ENCODE measurements around the gene SSBP3. TPM values are rescaled to one million over a fixed set of nuclear protein-coding genes. Genes with fewer than 3 reads are reported as not detected.

SSBP3 gene
- total and polyA plus RNA-seq, 2 of the 13 experiments (the other 11 are each of a cell fraction or from before 2014, with no cell fraction given): 8.5 to 17.6 TPM

DNA sequence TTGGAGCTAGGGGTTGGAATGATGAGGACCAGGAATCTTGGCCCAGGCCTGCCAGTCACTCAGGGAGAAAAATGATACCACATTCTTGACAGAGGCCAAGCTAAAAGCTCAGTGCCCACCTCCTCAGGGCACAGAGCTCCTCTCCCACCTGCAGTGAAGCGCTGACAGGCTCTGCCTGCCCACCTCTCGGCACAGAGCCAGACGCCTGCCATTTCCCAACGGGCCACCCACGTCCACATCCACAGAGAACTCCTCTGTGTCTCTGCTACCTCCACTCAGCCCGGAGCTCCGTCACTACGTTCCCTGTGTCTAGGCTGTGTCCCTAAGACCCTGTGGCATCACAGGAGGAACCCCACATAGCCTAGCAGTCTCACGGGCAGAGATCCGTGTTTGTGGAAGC is 145.4 kb downstream of the SSBP3 start:
- no peak overlapping the region for H3K4me3 ChIP-seq (replicated peaks in 1 of 3; ENCODE audit: insufficient read depth in 1 of 3, low read depth in 2 of 3, low read length in 3 of 3)
- no peaks in the 10 kb centered on the region for H3K9me3 ChIP-seq (ENCODE audit: low read length)
- no peaks in the 10 kb centered on the region for H4K20me1 ChIP-seq (ENCODE audit: insufficient read depth, low read length)
- intact Hi-C loops (cut with micrococcal nuclease; ENCODE audit: unreplicated experiment) (no loop called here), in situ Hi-C loops (cut with HindIII; ENCODE audit: extremely low pct_ligation_motif_present, low pct_unique_long_range_greater_than_20kb) (no loop called here)
- ChIA-PET POLR2A (no interaction called here), CTCF (ENCODE audit: low intra/inter-chr PET ratio, low total read pairs) (no interaction called here)
- H2AFZ ChIP-seq (ENCODE audit: low read length): no peak overlapping the region
- H3K4me2 ChIP-seq (ENCODE audit: low read depth, low read length): no peak overlapping the region
- H3K9ac ChIP-seq (ENCODE audit: insufficient read depth, low read depth, low read length): no peak overlapping the region
- H3K27me3 ChIP-seq (ENCODE audit: control insufficient read depth in 1 of 2, insufficient read depth in 2 of 2, low read length in 2 of 2): no peaks in the 10 kb centered on the region; a peak in 1 of 5 replicates
- DNase-seq (ENCODE audit: low spot score) (no peak), ATAC-seq (no peak), FAIRE-seq (no peak)
- WGBS (ENCODE audit: low lambda C conversion rate): 83% methylated on average over 10 of the region's 10 CpGs
- no peaks in the 10 kb centered on the region for H3K79me2 ChIP-seq (ENCODE audit: insufficient read depth, low read length)
- BruUV-seq (replicated peaks): no TSS peak
- TF ChIP-seq UBTF (CRISPR knock-in tag; IDR thresholded peaks at IDR 0.05): no peak
- no peak for TF ChIP-seq ZNF326 (CRISPR knock-in tag; IDR thresholded peaks at IDR 0.05; ENCODE audit: borderline replicate concordance)
- no peak for TF ChIP-seq TGIF2 (CRISPR knock-in tag; IDR thresholded peaks at IDR 0.05)
- TF ChIP-seq ATM (IDR thresholded peaks at IDR 0.05; ENCODE audit: borderline replicate concordance): no peak
- no peak for TF ChIP-seq ZNF432 (CRISPR knock-in tag; IDR thresholded peaks at IDR 0.05; ENCODE audit: borderline replicate concordance)
- no peak for TF ChIP-seq KLF12 (CRISPR knock-in tag; IDR thresholded peaks at IDR 0.05; ENCODE audit: borderline replicate concordance)
- TF ChIP-seq PTBP1 (IDR thresholded peaks at IDR 0.05; ENCODE audit: low read depth, low read length, poor library complexity, severe bottlenecking): no peak
- TF ChIP-seq NRL (CRISPR knock-in tag; IDR thresholded peaks at IDR 0.05; ENCODE audit: borderline replicate concordance): no peak
- TF ChIP-seq ZNF878 (CRISPR knock-in tag; IDR thresholded peaks at IDR 0.05): no peak
- no peak for TF ChIP-seq ZNF207 (IDR thresholded peaks at IDR 0.05; ENCODE audit: borderline replicate concordance)
- no peak for TF ChIP-seq ZNF672 (CRISPR knock-in tag; IDR thresholded peaks at IDR 0.05)
- H3K4me1 ChIP-seq (ENCODE audit: insufficient read depth, low read length): peaks cover 29% of the 10 kb centered on the region
- H3K27ac ChIP-seq (ENCODE audit: extremely low read length, insufficient read depth, low read length): no peak overlapping the region
- H3K36me3 ChIP-seq (replicated peaks in 1 of 2; ENCODE audit: control insufficient read depth in 1 of 2, insufficient read depth in 2 of 2, low read length in 2 of 2): peaks cover 0 to 3% of the 10 kb centered on the region in 2 experiments; a peak in 2 of 5 replicates
